HTERT RPE-1 (cell line): ENCODE measurements around the gene FRY.
"Not testable (repeated sequence)": the region's sequence is repeated elsewhere in the genome, so short reads cannot be mapped to it uniquely, and the experiment has no call there.

Experiments
- in situ Hi-C: fragments of 300-500 bp; cut with MboI; formaldehyde crosslinking; loops from 4 replicates; pipeline ENCODE4 v1.14.3; 2020; ENCODE audit warnings: low sequenced_read_pairs

Gene FRY

DNA sequence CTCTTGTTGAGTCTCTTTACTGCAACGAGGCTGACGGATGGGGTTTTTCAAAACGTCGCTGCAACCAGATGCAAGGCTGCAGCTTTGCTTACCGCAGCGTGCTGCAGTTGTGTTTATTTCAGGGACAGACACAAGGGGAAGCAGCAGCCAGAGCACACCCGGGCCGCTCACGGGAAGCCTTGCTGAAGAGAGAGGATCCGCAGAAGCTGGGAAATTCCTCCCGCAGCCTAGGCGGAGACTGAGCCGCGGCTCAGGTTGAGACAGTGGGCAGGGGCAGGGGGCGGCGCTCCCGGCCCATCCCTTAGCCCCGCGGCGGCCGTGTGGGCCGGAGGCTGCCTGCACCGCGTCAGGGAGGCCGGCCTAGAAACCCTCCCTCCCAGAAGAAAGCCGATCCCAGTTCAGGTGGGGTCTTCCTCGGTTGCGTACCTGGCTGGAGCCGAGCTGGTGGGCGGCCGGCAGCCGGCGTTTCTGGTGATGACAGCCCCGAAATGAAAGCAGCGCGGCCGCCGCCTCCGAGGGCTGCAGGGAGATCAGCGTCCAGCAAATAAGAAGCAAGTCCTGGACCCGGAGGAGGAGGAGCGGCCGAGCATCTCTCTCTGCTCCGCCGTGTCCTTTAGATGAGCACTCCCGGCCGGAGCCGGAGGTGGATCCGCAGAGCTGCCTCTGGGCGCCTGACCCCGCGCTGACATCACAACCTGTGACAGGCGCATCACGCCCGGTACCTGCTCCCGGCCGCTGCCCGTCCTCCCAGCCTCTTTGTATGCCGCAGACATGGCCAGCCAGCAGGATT is at the start of gene FRY:
Gene FRY, plus strand, starts transcription at position 750 of the 790 bp plus-strand sequence. Its CDS starts 22 bp downstream, at position 772.
- in situ Hi-C loops = no loop called here

DNA sequence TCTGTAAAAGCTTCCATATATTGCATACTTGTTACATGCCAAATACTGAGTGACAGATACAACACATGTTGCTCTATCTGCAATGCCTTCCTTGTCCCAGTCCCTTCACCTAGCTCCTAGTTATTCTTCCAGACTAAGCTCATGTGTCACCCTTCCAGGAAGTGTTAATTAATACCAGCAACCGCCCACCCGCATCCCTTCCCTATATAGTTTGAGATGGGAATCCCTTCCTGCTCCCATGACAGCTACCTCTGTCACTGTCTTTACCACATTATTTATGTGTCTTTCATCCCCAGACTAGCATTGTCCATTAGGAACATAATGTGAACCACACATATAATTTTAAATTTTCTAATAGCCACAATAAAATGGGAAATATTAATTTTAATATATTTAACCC is 49.5 kb upstream of the FRY start:
- in situ Hi-C loops = no loop called here

DNA sequence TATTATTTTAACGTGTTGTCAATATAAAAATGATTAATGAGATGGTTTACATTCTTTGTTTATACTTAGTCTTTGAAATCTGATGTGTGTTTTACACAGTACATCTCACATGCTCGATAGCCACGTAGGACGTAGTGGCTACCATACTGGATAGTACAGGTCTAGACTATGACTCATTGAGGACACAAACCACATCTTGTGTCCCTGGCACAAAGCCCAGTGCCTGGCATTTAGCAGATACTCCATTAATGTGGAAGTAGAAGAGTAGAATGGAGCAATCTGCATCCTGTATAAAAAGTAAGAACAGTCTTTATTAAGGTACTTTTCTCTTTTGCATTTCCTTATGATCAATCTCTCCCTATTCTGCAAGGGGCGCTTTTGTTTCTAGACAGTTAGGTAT is 49.0 kb upstream of the FRY start:
- in situ Hi-C loops = no loop called here

DNA sequence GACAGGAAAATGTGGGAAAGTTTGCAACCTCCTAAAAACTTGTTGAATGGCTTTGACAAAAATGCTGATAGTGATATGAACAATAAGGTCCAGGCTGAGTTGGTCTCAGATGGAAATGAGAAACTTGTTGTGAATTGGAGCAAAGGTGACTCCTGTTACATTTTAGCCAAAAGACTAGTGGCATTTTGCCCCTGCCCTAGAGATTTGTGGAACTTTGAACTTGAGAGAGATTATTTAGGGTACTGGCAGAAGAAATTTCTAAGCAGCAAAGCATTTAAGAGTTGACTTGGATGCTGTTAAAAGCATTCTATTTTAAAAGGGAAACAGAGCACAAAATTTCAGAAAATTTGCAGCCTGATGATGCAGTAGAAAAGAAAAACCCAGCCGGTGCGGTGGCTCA is 47.9 kb upstream of the FRY start:
- in situ Hi-C loops = not testable (repeated sequence)

DNA sequence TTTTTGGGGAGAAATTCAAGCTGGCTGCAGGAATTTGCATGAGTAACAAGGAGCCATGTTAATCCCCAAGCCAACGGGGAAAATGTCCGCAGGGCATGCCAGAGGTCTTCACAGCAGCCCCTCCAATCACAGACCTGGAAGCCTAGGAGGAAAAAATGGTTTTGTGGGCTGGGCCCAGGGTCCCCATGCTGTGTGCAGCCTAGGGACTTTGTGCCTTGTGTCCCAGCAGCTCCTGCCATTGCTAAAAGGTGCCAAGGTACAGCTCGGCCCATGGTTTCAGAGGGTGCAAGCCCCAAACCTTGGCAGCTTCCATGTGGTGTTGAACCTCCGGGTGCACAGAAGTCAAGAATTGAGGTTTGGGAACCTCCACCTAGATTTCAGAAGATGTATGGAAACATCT is 47.2 kb upstream of the FRY start:
- in situ Hi-C loops = not testable (repeated sequence)

DNA sequence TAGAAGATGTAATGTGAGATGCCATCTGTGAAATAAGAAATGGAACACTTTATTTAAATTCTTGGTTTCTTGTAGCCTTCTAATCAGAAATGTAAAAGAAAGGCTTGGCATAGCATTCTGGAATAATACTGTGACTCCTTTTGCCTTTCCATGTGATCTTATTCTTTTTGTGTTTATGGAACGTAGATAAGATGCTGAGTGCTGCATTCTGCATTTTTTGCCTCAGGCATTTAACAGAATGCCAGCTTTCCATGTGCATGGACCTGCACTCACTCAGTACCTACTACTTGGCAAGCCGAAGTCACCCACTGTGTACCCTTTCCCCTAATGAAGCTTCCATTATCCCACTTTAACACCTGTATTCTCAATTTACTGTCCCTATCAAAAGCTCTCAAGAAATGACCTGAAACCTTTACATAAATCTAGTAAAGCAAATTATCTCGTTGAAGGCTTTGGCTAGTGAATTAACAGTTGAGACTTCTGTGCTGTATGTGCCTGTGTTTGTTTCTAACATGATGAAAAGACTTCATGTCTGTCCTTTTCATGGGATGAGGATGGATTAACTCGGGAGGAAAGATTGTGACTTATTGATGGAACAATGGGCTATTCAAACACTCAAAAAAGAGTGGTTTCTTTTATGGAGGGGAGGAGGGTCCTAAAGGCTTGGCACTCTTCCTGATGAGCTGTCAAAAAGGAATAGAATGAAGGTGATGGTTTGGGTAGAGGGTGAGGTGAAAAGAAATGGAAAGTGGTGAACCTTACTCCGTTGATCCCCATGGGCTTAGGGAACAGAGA is 44.7 kb upstream of the FRY start:
- in situ Hi-C loops = no loop called here

DNA sequence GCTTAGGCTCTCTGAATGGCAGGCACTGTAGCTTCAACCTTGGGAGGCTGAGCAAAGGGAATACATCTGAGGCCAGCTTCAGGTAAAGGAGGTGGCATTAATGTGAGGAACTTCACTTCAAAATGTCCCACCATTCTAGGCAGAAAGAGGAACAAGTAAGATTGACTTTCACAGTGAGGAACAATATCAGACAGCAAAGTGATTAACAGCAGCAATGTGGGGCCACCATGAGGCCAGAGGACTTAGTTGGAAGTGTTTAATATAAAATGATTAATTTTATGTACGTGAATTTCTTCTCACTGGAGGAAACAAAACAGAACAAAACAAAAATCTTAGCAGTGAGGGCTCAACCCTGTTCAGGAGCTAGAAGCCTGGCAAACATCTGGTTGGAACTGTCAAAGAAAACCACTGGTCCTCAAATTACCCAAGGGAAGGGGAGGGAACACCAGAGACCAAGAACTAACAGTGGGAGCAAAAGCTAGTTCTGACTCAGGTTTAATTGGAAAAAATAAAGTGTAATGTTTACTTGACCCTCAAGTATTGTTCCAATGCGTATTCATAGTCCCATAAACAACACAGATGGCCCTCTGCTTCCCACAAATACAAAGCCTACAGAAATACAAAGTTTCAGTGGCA is 43.9 kb upstream of the FRY start:
- in situ Hi-C loops = no loop called here

DNA sequence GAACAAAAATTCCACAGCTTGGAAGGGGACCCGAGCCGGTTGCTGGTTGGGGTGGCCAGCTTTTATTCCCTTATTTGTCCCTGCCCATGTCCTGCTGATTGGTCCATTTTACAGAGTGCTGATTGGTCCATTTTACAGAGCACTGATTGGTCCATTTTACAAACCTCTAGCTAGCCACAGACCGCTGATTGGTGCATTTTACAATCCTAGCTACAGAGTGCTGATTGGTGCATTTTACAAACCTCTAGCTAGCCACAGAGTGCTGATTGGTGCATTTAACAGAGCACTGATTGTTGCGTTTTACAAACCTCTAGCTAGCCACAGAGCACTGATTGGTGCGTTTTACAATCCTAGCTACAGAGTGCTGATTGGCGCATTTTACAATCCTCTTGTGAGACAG is 37.2 kb upstream of the FRY start:
- in situ Hi-C loops = not testable (repeated sequence)

DNA sequence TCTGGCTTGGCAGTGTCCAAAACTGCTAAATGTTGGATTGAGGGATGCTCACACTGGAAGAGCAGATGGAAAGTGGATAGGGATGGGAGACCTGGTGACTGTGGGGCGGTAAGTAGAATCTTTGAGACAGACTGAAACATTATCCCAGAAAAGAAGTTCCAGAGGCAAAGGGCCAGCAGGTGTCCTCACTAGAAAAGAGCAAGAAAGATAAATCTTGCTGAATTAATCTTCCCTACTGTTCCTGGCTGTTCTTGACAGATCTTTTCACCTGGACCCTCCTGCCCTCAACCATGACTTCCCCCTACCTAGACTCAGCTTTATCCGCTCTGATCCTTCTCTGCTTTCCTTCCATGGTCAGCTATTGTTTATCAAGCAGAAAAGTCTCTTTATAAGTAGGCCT is 35.0 kb upstream of the FRY start:
- in situ Hi-C loops = no loop called here

DNA sequence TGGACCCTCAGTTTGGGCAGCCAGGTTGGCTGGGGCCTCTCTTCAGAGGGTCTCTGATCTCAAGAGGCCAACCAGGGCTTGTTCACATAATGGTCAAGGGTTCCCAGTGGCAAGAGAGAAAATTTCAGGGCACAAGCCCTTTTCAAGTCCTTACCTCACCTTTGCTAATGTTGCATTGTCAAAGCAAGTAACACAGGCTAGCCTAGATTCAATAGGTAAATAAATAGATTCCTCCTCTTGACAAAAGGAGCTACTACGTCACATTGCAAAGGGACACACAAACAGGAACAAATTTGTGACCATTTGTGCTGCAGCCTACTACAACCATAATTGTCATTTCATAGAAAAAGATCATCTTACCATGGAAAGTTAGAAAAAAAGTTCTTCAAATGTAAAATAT is 33.9 kb upstream of the FRY start:
- in situ Hi-C loops = no loop called here

DNA sequence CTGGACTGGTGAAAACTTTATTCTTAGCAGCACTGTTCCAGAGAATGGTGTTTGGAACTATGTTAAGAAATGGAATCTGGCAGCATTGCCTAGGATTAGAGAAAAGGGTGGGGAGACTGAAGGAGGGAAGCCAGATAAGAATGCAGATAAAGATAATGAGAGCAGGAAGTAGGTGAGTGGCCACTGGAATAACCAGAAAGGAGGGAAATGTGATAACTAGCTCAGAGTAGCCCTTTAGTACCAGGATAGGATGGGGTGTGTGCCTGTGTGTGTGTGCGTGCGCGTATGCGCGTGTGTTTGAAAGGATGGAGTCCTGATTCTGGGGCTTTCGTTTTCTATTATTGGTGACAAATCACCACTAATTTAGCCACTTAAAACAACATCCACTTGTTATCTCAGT is 33.4 kb upstream of the FRY start:
- in situ Hi-C loops = no loop called here

DNA sequence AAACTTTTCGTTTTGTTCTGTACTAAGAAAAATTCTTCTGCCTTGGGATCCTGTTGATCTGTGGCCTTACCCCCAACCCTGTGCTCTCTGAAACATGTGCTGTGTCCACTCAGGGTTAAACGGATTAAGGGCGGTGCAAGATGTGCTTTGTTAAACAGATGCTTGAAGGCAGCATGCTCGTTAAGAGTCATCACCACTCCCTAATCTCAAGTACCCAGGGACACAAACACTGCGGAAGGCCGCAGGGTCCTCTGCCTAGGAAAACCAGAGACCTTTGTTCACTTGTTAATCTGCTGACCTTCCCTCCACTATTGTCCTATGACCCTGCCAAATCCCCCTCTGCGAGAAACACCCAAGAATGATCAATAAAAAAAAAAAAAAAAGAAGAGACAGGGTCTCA is 30.8 kb upstream of the FRY start:
- in situ Hi-C loops = not testable (repeated sequence)

DNA sequence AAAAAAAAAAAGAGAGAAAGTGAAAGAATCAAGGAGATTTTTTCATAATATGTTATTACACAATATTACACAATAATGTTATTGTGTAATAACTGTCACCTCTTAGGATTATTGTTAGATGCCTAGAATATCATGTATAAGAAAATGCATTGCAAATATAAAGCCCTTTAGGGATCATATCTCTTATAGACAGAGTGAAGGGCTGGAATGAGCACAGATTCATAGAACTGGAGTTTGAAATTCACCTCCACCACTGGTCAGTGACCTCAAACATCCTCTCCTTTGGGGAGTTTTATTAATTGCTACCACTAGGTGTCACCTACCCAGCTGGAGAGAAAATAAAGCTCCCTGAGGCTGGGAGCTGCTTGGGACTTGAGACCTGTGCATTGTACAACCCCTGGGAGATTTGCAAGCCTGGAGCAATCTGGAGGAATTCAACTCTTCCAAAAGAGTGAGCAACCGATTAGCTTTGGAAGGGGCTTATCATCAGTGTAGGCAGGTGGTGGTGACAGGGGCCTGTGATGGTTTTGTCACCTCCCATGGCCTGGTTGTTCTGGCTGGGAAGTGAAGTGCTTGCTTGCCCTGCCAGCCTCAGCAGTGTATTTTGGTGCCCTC is 30.3 kb upstream of the FRY start:
- in situ Hi-C loops = no loop called here

DNA sequence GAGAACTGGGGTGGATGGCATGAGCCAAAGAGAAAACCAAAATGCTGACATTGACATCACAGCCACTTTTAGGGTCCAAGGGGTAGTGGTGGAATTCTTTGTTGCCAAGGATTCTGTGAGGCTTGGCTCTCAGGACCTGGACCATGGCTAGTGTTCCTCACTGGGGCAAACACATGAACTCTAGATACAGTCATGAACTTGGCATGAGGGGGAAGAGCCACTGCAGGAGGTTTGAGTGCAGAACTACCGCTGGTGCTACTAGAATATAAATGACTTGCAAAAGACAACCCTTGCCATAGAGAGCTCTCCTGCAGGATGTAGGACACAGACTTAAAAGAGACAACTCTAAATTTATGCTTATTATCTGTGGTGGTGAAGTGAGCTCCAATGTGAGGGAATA is 29.8 kb upstream of the FRY start:
- in situ Hi-C loops = no loop called here

DNA sequence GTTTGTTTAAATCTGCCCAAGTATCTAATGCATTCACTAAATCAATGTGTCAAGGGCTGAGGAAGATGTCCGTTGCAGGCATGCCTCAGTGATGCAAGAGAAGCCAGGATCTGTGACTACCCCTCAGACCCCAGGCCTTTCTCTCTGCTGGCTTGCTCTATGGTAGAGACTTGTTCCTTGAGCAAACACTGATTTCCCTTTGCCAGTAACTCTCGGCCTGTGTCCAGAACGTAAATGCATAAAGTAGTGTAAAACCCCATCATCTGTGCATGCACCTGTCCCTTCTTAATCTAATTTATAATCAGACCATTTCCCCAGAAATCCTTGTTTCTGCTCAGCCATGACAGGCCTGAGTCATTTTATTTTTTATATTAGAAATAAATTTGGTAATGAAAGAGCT is 28.7 kb upstream of the FRY start:
- in situ Hi-C loops = no loop called here

DNA sequence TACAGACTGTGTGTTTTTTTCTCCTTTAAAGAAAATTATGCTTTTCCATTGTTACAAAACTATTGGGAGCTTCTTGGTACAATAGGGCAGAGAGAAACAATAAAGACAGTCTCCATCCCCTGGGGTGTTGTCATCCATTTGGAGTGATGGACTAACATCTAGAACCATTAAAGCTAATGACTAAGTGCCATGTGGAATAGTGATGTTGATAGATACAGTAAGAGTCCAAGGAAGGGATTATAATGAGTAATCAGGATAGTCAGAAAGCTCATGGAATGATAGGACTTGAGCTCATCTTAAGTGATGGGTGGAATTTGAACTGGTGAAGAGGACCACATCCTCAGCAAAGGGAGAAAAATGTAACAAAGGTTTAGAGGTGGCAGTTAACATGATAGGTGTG is 24.1 kb upstream of the FRY start:
- in situ Hi-C loops = no loop called here

DNA sequence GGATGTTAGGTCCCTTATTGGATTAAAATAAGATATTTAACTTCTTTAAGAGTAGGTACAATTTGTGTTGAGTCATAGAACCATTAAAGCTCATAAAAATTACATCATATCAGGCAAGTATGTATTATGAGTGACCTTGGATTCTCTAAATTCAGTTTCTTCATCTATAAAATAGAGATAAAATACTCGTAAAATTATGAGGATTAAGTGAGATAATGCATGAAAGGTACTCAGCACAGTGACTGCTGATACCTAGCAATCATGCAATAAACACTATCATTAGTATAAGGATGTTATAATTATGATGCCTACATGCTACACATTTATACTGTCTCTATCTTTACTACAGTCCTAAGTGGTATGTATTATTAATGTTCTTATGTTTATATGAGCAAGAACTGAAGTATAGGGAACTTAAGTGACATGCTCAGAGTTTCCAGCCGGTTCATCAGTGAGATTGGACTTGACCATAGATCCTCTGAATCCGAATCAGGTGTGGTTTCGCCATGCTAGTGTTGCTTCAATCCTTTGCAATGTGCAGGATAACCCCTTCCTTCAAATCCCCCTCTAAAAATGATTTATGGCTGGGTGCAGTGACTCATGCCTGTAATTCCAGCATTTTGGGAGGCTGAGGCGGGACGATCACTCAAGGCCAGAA is 22.9 kb upstream of the FRY start:
- in situ Hi-C loops = no loop called here

DNA sequence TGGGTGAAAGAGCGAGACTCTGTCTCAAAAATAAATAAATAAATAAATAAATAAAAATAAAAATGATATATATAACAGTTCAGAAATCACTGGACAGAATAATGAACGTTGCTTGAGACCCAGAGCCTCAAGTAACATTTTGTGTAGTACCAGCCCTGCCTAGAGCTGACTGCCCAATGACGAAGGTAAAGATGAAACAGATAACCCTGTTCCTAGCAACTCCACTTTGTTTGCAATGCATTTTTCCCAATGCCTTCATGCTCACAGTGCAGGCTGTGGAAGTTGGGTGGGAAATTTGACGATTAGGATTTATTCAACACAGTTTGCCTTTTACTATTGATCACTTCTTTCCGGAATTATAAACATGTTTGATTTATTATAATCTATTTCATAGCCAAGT is 22.2 kb upstream of the FRY start:
- in situ Hi-C loops = no loop called here

DNA sequence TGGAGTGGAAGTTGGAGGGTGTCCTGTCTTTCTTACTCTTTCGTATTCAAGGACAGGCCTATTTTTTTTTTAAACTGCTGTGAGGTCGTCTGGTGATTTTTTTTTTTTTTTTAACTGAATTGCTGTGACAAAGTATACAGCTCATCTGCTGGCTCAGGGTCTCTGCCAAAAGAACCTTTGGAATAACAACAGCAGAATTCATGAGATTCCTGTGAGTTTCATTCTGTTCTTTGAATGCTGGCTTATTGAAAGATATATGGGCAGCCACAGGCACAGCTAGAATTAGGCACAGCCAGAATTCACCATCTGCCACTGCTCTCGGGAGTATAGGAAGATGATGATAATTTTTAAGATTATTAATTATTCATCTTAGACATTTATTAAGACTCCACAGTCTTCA is 21.4 kb upstream of the FRY start:
- in situ Hi-C loops = no loop called here

DNA sequence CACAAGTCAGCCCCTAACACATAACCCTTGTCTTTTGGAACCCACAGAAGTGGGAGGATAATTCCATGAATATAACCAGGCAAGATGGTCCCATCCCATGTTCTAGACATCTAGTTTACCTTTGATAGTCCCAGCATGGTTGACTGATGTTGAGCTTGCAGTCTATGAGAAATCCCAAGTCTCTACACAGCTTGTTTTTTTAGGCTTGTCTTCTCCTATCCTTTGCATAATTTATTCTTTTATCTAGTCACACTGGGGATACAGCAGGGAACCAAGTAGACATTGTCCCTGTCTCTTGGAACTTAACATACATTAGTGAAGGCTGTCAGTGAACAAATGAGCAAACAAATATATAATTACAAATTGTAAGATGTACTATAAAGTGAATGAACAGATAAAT is 19.6 kb upstream of the FRY start:
- in situ Hi-C loops = no loop called here

DNA sequence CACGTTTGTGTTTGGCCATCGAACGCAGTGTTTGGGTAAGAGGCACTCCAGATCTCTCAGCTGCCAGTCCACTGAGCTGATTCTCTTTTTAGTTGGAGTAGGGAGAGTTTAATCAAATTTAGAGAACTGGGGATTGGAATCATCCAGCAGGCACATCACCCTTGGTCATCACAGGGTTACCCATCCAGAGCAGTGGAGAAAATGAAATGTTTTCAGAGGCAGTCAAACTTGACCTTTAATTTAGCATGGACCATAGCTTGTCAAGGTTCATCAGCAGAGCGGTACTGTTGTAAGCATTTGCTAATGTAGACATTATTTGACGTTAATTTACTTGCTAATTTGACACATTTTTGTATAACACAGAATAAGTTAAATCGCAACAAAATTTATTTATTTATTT is 18.4 kb upstream of the FRY start:
- in situ Hi-C loops = no loop called here
